GM12872 (cell line): ENCODE data around the gene ASTN1.

ENCODE experiments used
- CTCF ChIP-seq: IDR thresholded peaks from 3 replicates; pipeline ENCODE4 v1.5.1; 2011; ENCODE audit warnings: low read depth, mild to moderate bottlenecking, low read length, moderate library complexity; ENCODE audit not compliant: insufficient read depth

Gene ASTN1

GRCh38 chr1:177032434-177032833, 132.1 kb downstream of the ASTN1 start:
- no peak for TF ChIP-seq CTCF

GRCh38 chr1:177024623-177025022, 139.9 kb downstream of the ASTN1 start:
- TF ChIP-seq CTCF = no peak

- no peak for TF ChIP-seq CTCF
Measured at GRCh38 chr1:177023726-177024125, 140.8 kb downstream of the ASTN1 start.

- no peak for TF ChIP-seq CTCF
Measured at GRCh38 chr1:177023249-177023648, 141.3 kb downstream of the ASTN1 start.

- no peak for TF ChIP-seq CTCF
Measured at GRCh38 chr1:177021687-177022086, 142.8 kb downstream of the ASTN1 start.

GRCh38 chr1:177020851-177021589, 143.5 kb downstream of the ASTN1 start:
- TF ChIP-seq CTCF = no peak

- no peak for TF ChIP-seq CTCF
Measured at GRCh38 chr1:177017287-177017852, 147.1 kb downstream of the ASTN1 start.
